ENCODE results near the gene YES1. TPM values are rescaled to one million over a fixed set of nuclear protein-coding genes. Genes with fewer than 3 reads are reported as not detected.

Gene YES1
- total RNA-seq, 2 donors from 2014 or later = 62.8 to 78.8 TPM

DNA sequence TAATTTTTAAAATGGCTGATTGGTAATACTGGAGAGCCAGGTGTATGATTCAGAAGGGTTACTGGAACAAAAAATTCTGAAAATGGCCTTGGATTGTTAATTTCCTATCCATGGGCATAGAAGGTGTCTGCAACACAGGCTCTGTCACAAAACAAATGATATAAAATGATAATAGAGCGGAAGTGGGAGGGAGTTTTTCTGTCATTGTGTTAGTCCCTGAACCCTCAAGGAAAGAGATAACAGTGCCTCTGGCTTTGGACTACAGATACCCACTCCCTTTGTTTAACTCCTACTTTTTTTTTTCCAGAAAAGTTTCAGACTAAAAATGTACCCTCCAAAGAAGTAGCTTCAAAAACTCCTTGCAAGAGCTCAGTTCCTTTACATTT, 28.0 kb upstream of the YES1 start:
- H3K4me3 Mint-ChIP-seq = no peak overlapping the region
- no peaks in the 10 kb centered on the region for H3K4me1 ChIP-seq (ENCODE audit: control insufficient read depth, insufficient read depth, low read length)
- no peaks in the 10 kb centered on the region for H3K9me3 Mint-ChIP-seq
- no peaks in the 10 kb centered on the region for H3K36me3 Mint-ChIP-seq (ENCODE audit: low read depth)
- H3K4me3 ChIP-seq (ENCODE audit: low read length) = no peak overlapping the region
- TF ChIP-seq, protein P1, sequence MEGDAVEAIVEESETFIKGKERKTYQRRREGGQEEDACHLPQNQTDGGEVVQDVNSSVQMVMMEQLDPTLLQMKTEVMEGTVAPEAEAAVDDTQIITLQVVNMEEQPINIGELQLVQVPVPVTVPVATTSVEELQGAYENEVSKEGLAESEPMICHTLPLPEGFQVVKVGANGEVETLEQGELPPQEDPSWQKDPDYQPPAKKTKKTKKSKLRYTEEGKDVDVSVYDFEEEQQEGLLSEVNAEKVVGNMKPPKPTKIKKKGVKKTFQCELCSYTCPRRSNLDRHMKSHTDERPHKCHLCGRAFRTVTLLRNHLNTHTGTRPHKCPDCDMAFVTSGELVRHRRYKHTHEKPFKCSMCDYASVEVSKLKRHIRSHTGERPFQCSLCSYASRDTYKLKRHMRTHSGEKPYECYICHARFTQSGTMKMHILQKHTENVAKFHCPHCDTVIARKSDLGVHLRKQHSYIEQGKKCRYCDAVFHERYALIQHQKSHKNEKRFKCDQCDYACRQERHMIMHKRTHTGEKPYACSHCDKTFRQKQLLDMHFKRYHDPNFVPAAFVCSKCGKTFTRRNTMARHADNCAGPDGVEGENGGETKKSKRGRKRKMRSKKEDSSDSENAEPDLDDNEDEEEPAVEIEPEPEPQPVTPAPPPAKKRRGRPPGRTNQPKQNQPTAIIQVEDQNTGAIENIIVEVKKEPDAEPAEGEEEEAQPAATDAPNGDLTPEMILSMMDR (conservative IDR thresholded peaks at IDR 0.05) = no peak
- no peak overlapping the region for H3K27ac ChIP-seq (ENCODE audit: low read depth, low read length)
- H3K36me3 ChIP-seq (ENCODE audit: control insufficient read depth, insufficient read depth, low read length) = no peaks in the 10 kb centered on the region
- no peak overlapping the region for H3K27ac Mint-ChIP-seq
- peaks cover 80% of the 10 kb centered on the region for H3K27me3 Mint-ChIP-seq (ENCODE audit: insufficient read depth)
- H3K27me3 ChIP-seq (ENCODE audit: control insufficient read depth, insufficient read depth, low read length, poor library complexity, severe bottlenecking) = peaks cover 34% of the 10 kb centered on the region
- H3K9ac ChIP-seq (ENCODE audit: extremely low read depth, low read length, poor library complexity, severe bottlenecking) = no peak overlapping the region
- no peaks in the 10 kb centered on the region for H3K4me1 Mint-ChIP-seq
- no peaks in the 10 kb centered on the region for H3K9me3 ChIP-seq (ENCODE audit: control insufficient read depth, low read length)
- WGBS, 2 experiments (ENCODE audit: insufficient coverage in 1 of 2, insufficient read length in 1 of 2) = 91 to 100% methylated on average over 1 of the region's 1 CpG
- DNase-seq = no peak

GRCh38 chr18:839224-840022, 27.4 kb upstream of the YES1 start:
- Mint-ChIP-seq H3K36me3 (ENCODE audit: low read depth) (no peaks in the 10 kb centered on the region), H3K9me3 (no peaks in the 10 kb centered on the region), H3K27me3 (ENCODE audit: insufficient read depth) (peaks cover 82% of the 10 kb centered on the region), H3K4me1 (no peaks in the 10 kb centered on the region), H3K4me3 (no peak overlapping the region), H3K27ac (no peak overlapping the region)
- Histone ChIP-seq H3K9ac (ENCODE audit: extremely low read depth, low read length, poor library complexity, severe bottlenecking) (no peak overlapping the region), H3K4me3 (ENCODE audit: low read length) (no peak overlapping the region), H3K9me3 (ENCODE audit: control insufficient read depth, low read length) (no peaks in the 10 kb centered on the region), H3K4me1 (ENCODE audit: control insufficient read depth, insufficient read depth, low read length) (no peaks in the 10 kb centered on the region), H3K27me3 (ENCODE audit: control insufficient read depth, insufficient read depth, low read length, poor library complexity, severe bottlenecking) (peaks cover 34% of the 10 kb centered on the region), H3K27ac (ENCODE audit: low read depth, low read length) (no peak overlapping the region), H3K36me3 (ENCODE audit: control insufficient read depth, insufficient read depth, low read length) (no peaks in the 10 kb centered on the region)
- DNase-seq = peak; percentile 99
- 30 to 35% methylated on average over 5 to 14 of the region's 14 CpGs for WGBS, 2 experiments (ENCODE audit: insufficient coverage in 1 of 2, insufficient read length in 1 of 2)
- TF ChIP-seq, protein P1 (conservative IDR thresholded peaks at IDR 0.05) = peak; percentile 99

DNA sequence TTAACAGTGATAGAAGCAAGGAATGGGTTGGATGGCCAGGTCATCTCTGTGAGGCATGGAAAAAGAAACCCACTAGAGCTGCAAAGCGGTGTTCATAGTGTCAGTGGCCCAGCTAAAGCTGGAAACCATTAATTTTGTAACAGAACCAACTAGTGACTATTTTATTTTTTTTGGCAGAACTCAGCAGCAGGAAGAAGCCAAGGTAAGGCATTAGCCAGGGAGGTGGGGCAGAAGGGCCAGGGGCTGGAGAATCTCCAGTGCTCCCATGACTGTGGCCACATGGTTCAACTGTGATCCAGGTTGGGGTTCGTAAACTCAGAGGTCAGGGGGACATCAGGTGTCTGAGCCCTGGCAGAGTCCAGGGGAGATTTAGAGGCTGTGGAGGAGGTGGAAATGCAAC, 25.9 kb upstream of the YES1 start:
- DNase-seq = no peak
- H3K27me3 Mint-ChIP-seq (ENCODE audit: insufficient read depth) = peaks cover 84% of the 10 kb centered on the region
- TF ChIP-seq, protein P1 (conservative IDR thresholded peaks at IDR 0.05) = no peak
- no peak overlapping the region for H3K4me3 ChIP-seq (ENCODE audit: low read length)
- H3K36me3 Mint-ChIP-seq (ENCODE audit: low read depth) = no peaks in the 10 kb centered on the region
- no peaks in the 10 kb centered on the region for H3K9me3 Mint-ChIP-seq
- no peak overlapping the region for H3K27ac Mint-ChIP-seq
- H3K9me3 ChIP-seq (ENCODE audit: control insufficient read depth, low read length) = no peaks in the 10 kb centered on the region
- no peaks in the 10 kb centered on the region for H3K4me1 Mint-ChIP-seq
- H3K9ac ChIP-seq (ENCODE audit: extremely low read depth, low read length, poor library complexity, severe bottlenecking) = no peak overlapping the region
- no peak overlapping the region for H3K27ac ChIP-seq (ENCODE audit: low read depth, low read length)
- H3K36me3 ChIP-seq (ENCODE audit: control insufficient read depth, insufficient read depth, low read length) = no peaks in the 10 kb centered on the region
- H3K4me1 ChIP-seq (ENCODE audit: control insufficient read depth, insufficient read depth, low read length) = no peaks in the 10 kb centered on the region
- no peak overlapping the region for H3K4me3 Mint-ChIP-seq
- H3K27me3 ChIP-seq (ENCODE audit: control insufficient read depth, insufficient read depth, low read length, poor library complexity, severe bottlenecking) = peaks cover 34% of the 10 kb centered on the region
- WGBS, 2 experiments (ENCODE audit: insufficient coverage in 1 of 2, insufficient read length in 1 of 2) = 83 to 92% methylated on average over 1 to 2 of the region's 2 CpGs

All from endodermal cell (in vitro differentiated cells).